GM19035 (cell line): ENCODE results near the gene SYNE2.

Experiments
- ATAC-seq: cut with Tn5 transposase; IDR thresholded peaks from one replicate; pipeline ENCODE4 v1.9.1; 2021; ENCODE audit not compliant: unreplicated experiment

Gene SYNE2

GRCh38 chr14:64213853-64214570 lies 361.2 kb downstream of the SYNE2 start:
- ATAC-seq, result no peak

GRCh38 chr14:64215274-64215673 lies 362.5 kb downstream of the SYNE2 start:
- ATAC-seq, result no peak

DNA sequence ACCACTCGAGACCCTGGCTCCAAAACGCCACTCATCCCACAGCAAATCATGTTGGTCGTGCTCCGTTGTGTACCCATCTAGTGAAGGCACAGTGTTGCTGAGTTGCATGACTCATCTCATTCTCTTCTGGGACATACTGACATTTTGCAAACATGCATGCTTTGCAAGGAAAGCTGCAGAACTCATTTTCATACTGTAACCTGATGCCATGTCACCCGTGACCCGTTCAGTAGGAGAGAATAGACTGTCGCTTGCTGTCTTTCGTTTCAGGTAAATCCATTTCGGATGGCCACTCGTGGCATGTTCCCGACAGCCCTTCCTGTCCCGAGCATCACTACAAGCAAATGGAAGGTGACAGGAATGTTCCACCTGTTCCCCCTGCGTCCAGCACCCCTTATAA lies 363.2 kb downstream of the SYNE2 start:
- ATAC-seq, result no peak

GRCh38 chr14:64217308-64217707 lies 364.5 kb downstream of the SYNE2 start:
- ATAC-seq, result peak; percentile 62

- peak; percentile 31 for ATAC-seq
Measured at GRCh38 chr14:64217834-64218233, 365.0 kb downstream of the SYNE2 start.

DNA sequence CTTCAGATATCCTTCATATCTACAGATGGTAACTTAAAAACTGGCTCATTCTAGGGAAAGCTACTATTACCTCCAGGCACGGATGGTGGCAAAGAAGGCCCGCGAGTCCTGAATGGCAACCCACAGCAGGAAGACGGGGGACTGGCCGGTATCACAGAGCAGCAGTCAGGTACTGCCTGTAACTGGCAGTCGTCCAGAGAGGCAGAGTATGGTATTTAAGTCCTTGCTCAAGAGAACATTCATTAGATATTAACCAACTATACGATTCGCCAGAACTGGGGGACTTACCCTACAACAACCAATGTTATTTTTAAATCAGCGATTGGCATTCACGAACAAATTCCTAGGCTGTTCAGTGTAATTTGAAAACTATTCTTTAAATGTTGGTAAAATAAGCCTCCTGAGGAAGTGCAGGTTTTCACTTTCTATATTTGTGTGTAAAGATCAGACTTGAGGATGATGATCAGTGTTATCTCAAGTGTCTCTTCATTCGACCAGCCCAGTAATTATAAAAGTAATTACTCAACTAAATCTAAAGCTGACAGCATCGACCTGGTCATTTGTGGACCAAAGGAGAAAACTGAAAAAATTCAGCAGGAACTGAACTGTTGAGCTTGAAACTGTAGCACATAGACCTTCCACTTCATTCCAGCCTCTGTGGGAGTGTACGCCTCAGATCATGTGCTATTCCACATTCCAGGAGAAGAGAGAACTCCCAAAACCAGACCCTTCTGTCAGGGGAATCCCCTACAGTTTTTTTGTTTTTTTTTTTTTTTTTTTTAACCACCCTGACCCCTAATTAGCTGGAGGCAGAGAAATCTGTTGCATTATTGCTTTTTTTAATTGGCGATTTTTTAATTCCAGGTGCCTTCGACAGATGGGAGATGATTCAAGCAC lies 365.8 kb downstream of the SYNE2 start:
- ATAC-seq, result no peak

DNA sequence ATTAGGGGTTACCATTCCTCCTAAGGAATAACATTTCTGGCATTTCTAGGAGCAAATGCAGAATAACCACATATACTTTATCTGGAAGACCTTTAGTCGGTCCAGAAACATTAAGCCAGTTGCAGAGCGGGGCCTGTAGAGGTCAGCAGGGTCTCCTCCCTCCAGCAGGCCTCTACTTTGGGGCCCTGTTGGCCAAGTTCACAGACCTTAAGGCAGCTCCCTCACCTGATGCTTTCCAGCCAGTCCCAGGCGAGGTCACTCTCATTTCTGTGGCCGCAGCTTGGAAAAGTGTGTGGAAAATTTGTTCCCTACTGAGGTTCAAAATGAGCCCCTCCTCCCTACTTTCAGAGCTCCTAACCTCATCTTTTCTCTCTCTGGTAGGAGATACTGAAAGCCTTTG lies 367.3 kb downstream of the SYNE2 start:
- no peak for ATAC-seq

- no peak for ATAC-seq
Measured at GRCh38 chr14:64220466-64220865, 367.7 kb downstream of the SYNE2 start.

DNA sequence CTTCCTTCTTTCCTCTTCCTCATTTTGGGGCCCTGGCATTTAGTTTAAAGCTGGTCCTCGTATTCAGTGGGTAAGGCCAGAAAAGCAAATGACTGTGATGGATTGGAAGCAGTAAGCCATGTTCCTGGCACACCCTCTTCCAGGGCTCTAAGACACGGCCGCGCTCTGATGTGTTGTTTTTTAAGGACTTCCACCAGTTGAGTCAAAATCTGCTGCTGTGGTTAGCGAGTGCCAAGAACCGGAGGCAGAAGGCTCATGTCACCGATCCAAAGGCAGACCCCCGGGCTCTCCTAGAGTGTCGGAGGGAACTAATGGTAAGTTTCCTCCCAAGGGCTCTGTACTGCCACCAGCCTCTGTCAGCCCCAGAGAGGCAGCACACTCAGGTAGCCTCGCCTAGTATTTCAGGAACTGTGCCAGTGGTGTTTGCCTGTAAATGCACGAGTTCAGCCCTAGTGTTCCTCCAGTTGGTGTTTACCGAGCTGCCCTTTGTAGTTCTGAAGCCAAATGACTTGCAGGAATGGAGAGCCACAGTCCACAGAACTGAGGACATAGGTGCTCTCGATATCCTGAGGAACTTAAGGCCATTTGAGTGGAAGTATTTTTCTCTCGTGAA lies 368.7 kb downstream of the SYNE2 start:
- ATAC-seq, result no peak

- ATAC-seq, result no peak
Measured at GRCh38 chr14:64225151-64225757, 372.4 kb downstream of the SYNE2 start.

DNA sequence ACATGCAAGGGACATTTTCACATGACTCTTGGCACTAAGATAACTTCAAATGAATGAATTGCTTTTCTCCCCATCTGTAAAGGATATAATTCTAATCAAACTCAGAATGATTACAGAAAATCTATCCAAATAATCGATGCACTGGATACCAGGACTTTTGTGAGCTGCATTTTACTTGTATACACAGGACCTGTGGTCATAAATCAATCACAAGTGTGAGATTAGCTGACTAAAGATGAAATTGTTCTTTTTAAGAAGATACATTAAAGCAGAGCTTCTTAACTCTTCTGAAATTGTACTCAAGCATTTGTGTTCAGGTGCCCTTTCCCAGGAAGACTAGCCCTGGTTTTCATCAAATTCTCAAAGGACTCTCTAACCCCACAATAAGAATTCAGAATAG lies 375.1 kb downstream of the SYNE2 start:
- no peak for ATAC-seq

DNA sequence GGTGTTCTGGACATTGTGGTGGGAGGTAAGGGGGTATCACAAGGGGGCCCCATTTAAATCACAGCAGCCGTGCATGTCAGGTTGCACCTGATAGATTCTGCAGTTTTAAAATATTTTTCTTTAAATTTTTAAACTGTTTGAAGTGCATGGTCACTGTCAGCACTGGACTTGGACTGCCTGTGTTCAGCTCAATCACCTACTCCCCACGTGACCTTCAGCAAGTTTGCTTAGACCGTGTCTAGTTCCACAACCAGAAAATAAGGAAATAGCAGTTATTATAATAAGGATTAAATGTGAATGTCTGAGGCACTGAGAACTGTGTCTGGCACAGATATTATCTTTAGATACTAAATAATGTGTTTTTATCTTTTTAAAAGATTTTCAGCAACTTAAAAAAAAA lies 376.7 kb downstream of the SYNE2 start:
- ATAC-seq, result no peak

- no peak for ATAC-seq
Measured at GRCh38 chr14:64232095-64232838, 379.5 kb downstream of the SYNE2 start.

- ATAC-seq, result no peak
Measured at GRCh38 chr14:64232944-64233343, 380.1 kb downstream of the SYNE2 start.

- ATAC-seq, result no peak
Measured at GRCh38 chr14:64233531-64234190, 380.9 kb downstream of the SYNE2 start.

- peak; percentile 10 for ATAC-seq
Measured at GRCh38 chr14:64234877-64235651, 382.3 kb downstream of the SYNE2 start.

DNA sequence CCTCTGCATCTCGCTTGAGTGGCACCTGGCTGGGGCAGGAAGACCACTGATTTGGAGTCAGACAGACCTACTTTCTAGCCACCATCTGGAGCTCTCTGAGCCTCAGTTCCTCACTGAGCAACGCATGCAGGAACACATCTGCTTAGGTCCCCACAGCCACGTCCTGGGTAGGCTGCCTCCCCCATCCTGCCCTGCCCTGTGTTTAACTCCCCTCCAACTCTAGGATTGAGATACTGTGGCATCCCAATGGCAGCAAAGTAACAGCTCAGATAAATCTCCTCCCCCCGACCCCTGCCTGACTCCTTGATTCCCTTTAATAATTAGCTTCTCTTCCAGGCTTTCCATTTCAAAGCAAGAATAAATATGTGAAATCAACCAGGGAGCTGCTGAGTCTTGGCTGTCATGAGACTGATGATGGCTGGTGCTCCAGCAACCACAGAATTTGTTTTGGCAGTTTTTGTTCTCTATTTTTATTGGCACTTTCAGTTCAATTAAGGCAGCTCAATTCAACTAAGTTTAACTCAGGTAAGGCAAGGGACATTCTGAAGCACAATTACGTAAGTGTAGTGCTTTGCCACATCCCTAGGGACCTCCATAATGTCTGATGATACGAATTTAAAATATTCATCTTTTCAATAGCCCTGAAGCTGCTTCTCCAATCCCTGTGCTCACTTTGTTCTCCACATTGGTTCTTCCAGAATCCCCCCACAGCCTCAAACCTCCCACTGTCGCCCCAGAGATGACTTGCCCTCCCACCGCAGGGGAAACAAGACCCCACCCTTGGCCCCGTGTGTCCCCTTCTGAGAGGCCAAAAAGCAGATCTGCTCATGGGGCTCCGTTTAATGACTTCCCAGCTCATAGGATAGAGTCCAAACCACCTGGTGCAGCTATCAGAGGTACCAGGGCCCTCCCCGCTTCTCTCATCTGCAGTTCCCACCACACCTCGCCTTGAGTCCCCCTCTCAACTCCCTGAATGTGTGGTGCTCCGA lies 383.1 kb downstream of the SYNE2 start:
- peak; percentile 78 for ATAC-seq

DNA sequence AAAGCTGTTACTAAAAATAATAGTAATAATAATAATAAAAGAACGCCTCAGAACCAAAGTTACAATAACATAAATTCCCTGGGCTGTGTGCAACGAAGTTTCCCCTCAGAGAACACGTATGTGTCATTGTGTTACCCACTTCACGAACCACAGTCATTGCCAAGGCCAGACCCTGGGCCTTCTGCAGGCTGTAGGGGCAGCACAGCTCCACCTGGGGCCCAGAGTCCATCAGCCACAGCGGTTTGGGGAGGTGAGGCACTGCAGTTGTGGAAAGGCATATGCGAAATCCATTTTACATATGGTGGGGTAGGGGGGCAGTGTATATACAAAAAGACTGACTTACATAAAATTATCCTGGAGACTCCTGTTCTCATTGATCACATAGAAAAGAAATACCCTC lies 385.2 kb downstream of the SYNE2 start:
- no peak for ATAC-seq
